HG03175 (cell line): Measurements from ENCODE around the gene MTMR3.

ENCODE experiments used
- ATAC-seq: cut with Tn5 transposase; IDR thresholded peaks from one replicate; pipeline ENCODE4 v1.9.1; 2021; ENCODE audit warnings: mild to moderate bottlenecking, moderate library complexity; ENCODE audit not compliant: unreplicated experiment

MTMR3 gene

GRCh38 chr22:29998627-29999384 lies 115.8 kb downstream of the MTMR3 start:
- no peak for ATAC-seq

DNA sequence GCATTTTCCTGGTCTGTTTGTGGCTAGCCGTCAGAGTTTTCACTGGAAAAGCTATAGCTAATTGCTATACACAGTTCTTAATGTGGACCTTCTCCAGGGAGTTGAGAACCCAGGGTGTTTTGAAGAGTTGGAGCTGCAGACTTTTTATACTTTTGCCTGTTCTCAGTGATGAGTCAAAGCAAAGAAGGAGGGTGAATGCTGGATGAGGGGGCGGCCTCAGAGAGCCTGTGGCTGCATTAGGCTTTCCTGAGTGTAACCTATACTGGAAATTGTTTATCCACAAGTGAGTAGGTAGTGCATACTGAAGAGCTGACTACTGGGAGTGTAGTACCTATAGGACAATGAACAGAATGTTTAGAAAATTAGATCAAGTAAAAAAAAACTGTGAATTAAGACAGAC lies 117.6 kb downstream of the MTMR3 start:
- ATAC-seq: no peak

DNA sequence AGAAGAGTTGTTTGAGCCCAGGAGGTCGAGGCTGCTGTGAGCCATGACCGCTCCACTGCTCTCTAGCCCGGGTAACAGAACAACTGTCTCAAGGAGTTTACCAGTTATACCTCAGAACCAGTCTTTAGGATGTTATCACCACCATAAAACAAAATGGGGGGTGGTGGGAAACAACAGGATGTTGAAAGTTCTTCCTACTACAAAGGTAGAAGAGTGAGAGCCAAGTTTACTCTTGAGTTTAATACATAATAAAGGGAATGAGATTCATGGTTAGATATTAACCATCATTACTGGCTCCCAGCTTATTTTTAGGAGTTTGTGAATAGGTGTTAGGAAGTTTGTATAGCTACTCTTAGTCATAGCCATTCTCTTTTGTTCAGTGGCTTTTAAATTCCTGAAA lies 118.5 kb downstream of the MTMR3 start:
- no peak for ATAC-seq

GRCh38 chr22:30002861-30003486 lies 120.0 kb downstream of the MTMR3 start:
- no peak for ATAC-seq

DNA sequence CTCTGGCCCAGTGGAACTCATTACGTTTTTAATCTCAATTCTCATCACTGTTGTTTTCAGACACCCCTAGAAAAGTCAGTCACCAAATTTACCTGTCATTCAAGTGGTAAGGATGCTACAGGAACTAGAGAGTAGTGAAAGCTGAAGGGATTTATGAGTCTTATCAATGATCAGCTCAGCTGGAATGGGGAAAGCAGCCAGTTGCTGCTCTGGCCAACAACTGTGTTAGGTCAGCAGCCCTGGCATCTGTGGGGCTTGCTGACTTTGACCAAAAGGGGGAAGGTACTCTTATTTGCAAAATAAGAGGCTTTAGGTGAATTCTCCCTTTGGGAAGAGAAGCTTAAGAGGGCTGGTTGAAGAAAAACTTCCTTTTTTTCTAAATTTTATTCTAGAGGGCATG lies 121.1 kb downstream of the MTMR3 start:
- no peak for ATAC-seq

DNA sequence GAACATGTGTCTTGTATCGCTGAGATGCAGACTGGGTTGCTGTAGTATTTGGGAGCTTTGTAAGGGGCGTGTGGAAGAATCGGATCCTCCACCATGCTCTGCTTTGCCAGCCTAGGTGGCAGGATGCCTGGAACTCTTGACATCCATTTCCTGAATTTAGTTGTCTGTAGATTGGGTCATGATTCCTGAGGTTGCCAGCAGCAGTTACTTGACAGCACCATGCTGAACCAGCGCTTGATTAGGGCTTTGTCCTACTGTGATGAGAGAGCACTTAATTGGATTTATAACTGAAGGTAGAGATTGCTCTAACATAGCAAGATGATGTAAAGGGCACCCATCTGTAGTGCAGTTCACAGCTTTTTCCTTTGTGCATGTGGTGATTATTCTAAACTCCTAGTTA lies 121.7 kb downstream of the MTMR3 start:
- no peak for ATAC-seq

DNA sequence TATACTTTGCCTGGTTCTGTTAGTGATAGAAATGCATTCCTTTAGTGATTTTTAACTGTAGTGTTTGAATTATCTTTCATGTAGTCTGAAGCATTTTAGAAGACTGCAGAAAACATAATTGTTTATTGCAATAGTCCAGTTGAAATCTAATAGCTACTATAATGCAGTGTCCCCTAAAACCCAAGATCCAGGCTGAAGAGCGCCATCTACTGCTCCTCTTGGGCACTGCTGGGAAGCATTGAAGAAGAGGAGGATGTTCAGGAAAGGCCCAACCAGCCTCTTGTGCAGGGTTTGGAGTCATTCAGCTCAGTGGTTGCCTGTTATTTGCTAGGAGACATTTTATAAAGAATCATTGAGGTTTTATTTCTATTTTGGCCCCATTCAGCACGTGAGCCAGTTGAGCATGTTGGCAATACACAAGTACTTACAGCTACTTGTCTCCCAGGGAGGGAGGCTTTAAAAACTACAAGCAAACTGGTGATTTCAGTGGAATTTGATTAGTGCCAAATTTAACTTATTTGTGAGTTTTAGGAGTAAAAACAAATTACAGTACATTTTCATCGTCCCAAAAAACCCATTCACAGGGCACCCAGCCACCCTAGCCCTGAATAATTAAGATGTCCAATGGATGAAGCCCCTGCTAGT lies 122.4 kb downstream of the MTMR3 start:
- no peak for ATAC-seq

DNA sequence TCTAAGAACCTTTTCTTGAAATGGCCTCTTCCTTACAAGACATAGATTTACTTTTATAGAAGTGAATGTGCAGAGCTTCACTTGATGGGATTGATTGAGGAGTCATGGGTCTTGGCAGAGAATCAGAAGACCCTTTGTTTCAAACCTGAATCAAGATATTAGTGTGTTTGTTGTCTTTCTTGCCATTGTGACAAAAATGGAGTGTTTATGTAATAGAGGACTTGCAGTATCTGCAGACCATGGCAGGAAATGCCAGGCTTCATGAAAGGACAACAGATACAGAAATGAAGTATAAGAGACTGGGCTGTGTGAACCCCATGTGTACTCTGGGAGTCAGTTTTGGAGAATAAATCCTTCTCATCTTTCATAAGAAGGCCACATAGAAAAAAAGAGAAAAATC lies 124.4 kb downstream of the MTMR3 start:
- no peak for ATAC-seq

GRCh38 chr22:30008401-30008800 lies 125.4 kb downstream of the MTMR3 start:
- ATAC-seq: no peak

DNA sequence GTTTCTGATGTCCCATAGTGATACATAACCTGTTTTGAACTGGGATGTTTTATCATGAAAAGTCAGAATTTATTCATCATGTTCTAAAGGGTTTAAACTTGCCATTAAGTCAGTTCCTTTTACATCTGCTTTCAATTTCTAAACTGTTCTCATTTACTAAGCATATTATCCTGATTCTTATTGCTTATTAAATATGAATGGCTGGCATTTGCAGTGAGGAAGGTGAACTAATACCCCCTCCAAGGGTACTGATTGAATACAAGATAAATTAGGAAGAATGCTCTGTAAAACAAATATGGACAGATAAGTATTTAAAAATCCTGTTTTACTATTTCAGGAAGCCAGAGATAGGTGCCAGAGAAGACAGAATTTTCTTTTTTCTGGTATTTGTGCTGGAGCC lies 126.5 kb downstream of the MTMR3 start:
- ATAC-seq: no peak

GRCh38 chr22:30010789-30011405 lies 127.9 kb downstream of the MTMR3 start:
- no peak for ATAC-seq

- no peak for ATAC-seq
Measured at GRCh38 chr22:30013201-30013600, 130.2 kb downstream of the MTMR3 start.

- ATAC-seq: no peak
Measured at GRCh38 chr22:30014244-30014643, 131.3 kb downstream of the MTMR3 start.

- no peak for ATAC-seq
Measured at GRCh38 chr22:30015229-30015797, 132.3 kb downstream of the MTMR3 start.

DNA sequence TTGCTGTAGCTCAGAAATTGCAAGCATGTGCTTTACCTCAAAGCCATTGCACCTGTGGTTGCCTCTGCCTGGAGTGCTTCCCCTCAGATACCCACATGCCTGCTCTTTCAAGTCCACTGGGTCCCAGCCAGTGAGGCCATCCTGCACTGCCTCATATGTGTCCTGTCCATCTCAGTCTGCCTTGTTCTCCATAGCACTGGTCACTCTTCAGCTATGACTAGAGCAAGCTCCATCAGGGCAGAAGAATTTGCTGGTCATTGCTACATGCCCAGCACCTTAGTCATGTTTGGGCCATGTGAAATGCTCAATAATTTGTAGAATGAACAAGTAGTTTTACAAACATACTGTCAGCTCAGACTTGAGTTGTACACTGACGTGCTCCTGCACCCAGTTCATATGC lies 132.9 kb downstream of the MTMR3 start:
- ATAC-seq: no peak

DNA sequence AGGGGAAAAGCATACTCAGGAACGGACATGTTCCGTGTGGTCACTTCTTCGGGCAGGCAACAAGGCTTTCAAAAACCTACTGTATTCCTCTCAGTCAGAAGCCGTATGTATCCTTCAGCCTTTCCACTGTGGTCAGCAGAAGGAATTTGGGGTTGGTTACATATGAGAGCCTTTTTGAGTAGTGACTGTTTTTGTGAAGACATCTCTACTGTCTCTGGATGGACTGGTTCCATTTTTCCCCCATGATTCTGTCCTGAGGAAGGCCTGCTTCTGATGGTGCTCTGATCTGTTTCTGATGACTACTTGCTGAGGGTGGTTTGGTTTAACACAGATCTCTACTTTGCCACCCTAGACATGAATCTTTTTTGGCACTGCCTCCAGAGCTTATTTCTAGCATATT lies 133.6 kb downstream of the MTMR3 start:
- no peak for ATAC-seq

GRCh38 chr22:30017375-30018223 lies 134.6 kb downstream of the MTMR3 start:
- ATAC-seq: no peak

DNA sequence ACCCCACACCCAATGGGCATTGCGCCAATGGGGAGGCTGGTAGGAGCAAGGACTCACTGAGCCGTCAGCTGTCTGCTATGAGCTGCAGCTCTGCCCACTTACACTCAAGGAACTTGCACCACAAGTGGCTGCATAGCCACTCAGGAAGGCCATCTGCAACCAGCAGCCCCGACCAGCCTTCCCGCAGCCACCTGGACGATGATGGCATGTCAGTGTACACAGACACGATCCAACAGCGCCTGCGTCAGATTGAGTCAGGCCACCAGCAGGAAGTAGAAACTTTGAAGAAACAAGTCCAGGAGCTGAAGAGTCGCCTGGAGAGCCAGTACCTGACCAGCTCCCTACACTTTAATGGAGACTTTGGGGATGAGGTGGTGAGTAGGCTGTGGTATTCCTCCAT lies 137.5 kb downstream of the MTMR3 start:
- ATAC-seq: no peak

DNA sequence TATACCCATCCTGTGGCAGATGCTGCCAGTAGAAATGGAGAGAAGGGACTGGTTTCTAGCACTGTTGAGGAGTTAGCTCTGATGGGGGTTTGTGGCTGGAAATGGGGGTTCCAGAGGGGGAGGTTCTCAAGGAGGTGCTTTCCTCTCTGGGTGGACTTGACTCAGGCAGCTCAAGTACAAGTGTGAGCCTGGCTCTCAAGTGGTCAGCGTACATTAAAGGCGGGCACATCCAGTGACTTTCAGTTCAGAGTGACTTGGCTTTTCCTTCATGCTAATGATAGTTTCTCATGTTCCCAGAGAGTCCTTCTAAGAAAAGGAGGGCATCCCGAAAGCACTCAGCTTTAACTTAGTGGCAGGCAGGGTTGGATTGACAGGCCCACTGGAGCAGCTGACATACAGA lies 138.4 kb downstream of the MTMR3 start:
- no peak for ATAC-seq

DNA sequence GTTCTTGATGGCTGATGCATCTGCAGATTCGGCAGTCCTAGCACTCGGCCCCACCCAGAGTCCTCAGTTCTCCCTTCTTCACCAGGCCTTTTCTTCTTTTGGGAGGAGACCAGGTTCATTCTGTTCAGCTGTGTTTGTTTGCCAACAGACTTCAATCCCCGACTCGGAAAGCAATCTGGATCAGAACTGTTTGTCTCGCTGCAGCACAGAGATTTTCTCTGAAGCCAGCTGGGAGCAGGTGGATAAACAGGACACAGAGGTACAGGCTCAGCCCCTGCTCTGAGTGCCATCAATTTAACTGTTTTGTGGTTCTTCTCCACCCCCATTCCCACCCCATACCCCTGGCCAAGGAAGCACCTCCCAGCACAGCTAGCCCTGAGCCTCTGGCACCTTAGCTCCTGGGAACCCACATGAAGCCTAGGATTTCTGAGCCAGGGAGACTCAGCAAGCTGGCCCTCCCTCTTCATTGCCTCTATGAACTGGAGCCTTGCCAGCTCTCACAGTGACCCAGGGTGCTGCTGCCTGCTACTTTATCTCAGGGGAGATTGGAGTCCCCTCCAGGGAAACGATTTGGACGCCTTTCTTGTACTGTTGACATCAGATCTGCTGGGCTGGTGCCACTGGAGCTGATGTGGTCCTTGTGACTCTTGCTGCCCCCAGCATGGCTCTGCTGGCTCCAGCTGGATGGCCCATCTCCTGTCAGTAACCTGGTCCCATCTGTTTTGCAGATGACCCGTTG lies 139.1 kb downstream of the MTMR3 start:
- no peak for ATAC-seq
